Activated T-helper 17 cell treated with anti-CD3 and anti-CD28 coated beads, Interleukin-2, amount 50 U/mL, for 72 hours (primary cell): Measurements from ENCODE around the gene ZBTB8A. TPM values are rescaled to one million over a fixed set of nuclear protein-coding genes. Genes with fewer than 3 reads are reported as not detected.
A peak's percentile ranks its signal among the peaks of the same experiment; 100 is the strongest.
"Not testable (repeated sequence)": the region's sequence is repeated elsewhere in the genome, so short reads cannot be mapped to it uniquely, and the experiment has no call there.

Source experiments
- ATAC-seq: fragments of 150-1000 bp; cut with Tn5 transposase; replicated peaks from 2 replicates; pipeline ENCODE4 v1.10.0; 2021; ENCODE audit warnings: mild to moderate bottlenecking, moderate library complexity
- H3K27ac Mint-ChIP-seq: one replicate; pipeline ENCODE4 v1.8.0; 2022; ENCODE audit warnings: mixed read lengths
- H3K27me3 Mint-ChIP-seq: one replicate; pipeline ENCODE4 v1.8.0; 2022; ENCODE audit warnings: mixed read lengths
- H3K36me3 Mint-ChIP-seq: one replicate; pipeline ENCODE4 v1.8.0; 2022; ENCODE audit warnings: low read depth, mild to moderate bottlenecking, mixed read lengths
- H3K4me1 Mint-ChIP-seq: one replicate; pipeline ENCODE4 v1.8.0; 2022; ENCODE audit warnings: mixed read lengths
- H3K4me3 Mint-ChIP-seq: one replicate; pipeline ENCODE4 v1.8.0; 2022; ENCODE audit warnings: mild to moderate bottlenecking, mixed read lengths
- H3K9me3 Mint-ChIP-seq: one replicate; pipeline ENCODE4 v1.8.0; 2022; ENCODE audit warnings: mixed read lengths
- total RNA-seq, 2 donors: library from RNA; stranded (reverse); gene quantifications; one replicate each; pipeline ENCODE4 v1.2.3, GENCODE V29; 2022

ZBTB8A gene
- total RNA-seq, 2 donors from 2014 or later, result 0.03 to 0.26 TPM

DNA sequence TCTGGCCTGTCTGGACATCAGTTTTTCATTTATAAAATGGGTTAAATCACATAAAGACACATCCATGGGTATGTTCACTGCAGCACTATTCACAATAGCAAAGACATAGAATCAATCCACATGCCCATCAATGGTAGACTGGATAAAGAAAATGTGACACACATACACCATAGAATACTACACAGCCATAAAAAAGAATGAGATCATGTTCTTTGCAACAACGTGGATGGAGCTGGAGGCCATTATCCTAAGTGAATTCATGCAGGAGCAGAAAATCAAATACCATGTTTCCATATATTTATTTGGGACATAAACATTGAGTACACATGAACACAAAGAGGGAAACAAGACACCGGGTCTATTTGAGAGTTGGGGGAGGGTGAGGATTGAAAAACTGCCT is 83.0 kb downstream of the ZBTB8A start:
- Mint-ChIP-seq H3K4me3 (no peak overlapping the region), H3K9me3 (no peaks in the 10 kb centered on the region), H3K4me1 (peaks cover 31% of the 10 kb centered on the region), H3K27me3 (no peaks in the 10 kb centered on the region), H3K36me3 (peaks cover 72% of the 10 kb centered on the region), H3K27ac (no peak overlapping the region)
- ATAC-seq, result no peak

DNA sequence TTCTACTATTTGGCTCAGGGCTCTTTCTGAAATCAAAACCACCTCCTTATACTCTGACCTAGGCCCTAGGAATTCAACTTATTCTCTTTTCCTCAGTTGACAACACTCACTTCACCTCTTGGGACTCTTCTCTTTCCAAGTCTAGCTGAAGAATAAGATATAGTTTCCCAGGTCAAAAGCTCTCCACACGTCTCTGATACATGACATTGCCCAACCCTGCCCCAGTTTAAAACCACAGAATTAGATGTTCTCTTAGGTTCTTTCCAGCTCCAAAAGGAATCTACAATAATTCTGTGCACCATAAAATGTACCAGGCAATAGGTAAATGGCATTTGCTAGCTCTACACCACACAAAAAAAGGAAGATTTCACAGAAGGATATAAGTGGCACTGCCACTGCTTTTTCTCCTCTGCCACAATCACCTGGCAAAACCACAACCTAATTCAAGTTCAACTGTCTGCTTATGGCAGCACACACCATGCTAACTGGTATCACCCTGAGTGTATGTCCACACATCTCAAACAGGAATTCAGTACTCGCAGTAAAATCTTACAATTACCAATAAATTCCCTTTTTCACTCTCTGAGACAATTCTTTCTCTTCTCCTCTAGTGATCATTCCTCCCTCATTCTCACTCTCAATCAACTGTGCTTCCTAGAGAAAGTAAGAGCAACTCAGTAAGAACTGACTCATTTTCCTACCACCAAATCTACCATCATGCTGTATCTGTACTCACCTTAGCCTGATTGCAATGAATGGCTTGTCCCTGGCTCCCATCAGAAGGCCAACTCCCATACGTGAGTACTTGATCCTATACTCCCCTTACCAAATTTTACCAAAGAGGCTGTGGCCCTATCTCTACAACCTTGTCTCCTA is 83.8 kb downstream of the ZBTB8A start:
- H3K27ac Mint-ChIP-seq, result peak overlapping the region; percentile 87
- no peaks in the 10 kb centered on the region for H3K27me3 Mint-ChIP-seq
- peak; percentile 91 for ATAC-seq
- peaks cover 36% of the 10 kb centered on the region for H3K4me1 Mint-ChIP-seq
- H3K9me3 Mint-ChIP-seq, result no peaks in the 10 kb centered on the region
- H3K4me3 Mint-ChIP-seq, result peak overlapping the region; percentile 55
- H3K36me3 Mint-ChIP-seq, result peaks cover 81% of the 10 kb centered on the region

DNA sequence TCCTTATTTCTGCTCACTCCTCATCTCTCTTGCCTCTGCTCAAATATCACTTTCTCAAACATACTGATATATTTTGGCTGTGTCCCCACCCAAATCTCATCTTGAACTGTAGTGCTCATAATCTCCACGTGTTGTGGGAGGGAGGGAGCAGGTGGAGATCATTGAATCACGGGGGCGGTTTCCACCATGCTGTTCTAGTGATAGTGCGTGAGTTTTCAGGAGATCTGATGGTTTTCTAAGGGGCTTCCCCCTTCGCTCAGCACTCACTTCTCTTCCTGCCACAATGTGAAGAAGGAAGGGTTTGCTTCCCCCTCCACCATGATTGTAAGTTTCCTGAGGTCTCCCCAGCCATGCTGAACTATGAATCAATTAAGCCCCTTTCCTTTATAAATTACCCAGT is 84.5 kb downstream of the ZBTB8A start:
- H3K27me3 Mint-ChIP-seq, result no peaks in the 10 kb centered on the region
- H3K4me3 Mint-ChIP-seq, result peak overlapping the region; percentile 55
- peaks cover 88% of the 10 kb centered on the region for H3K36me3 Mint-ChIP-seq
- H3K9me3 Mint-ChIP-seq, result no peaks in the 10 kb centered on the region
- peaks cover 36% of the 10 kb centered on the region for H3K4me1 Mint-ChIP-seq
- peak; percentile 72 for ATAC-seq
- peak overlapping the region; percentile 87 for H3K27ac Mint-ChIP-seq

DNA sequence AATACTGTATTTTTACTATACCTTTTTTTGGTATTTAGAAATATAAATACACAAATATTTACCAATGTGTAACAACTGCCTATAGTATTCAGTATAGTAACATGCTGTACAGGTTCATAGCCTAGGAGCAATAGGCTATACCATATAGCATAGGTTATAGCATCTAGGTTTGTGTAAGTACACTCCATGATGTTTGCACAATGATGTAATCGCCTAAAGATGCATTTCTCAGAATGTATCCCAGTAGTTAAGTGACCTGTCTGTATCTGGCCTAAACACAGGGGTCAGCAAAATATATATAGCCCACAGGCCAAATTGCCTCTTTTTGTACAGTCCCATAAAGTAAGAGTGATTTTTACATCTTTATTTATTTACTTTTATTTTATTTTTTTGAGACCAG is 86.9 kb downstream of the ZBTB8A start:
- no peaks in the 10 kb centered on the region for H3K27me3 Mint-ChIP-seq
- H3K27ac Mint-ChIP-seq, result no peak overlapping the region

DNA sequence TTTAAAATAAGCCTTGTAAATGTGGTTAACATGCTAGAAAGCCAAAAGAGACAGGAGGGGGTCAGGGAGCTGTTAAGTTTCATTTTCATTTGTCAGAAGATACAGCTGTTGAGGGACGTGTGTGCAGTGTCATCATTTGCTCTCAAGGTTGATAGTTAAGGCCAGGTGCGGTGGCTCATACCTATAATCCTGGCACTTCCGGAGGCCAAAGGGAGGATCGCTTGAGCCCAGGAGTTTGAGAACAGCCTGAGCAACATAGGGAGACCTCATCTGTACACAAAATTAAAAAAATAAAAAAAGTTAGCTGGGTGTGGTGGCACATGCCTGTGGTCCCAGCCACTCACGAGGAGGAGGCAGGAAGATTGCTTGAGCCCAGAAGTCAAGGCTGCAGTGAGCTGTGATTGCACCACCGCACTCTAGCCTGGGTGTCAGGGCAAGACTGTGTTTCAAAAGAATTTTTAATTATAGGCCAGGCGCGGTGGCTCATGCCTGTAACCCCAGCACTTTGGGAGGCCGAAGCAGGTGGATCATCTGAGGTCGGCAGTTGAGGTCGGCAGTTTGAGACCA is 88.5 kb downstream of the ZBTB8A start:
- Mint-ChIP-seq H3K36me3 (peaks cover 92% of the 10 kb centered on the region), H3K4me3 (peak overlapping the region; percentile 42), H3K9me3 (no peaks in the 10 kb centered on the region), H3K4me1 (peaks cover 26% of the 10 kb centered on the region), H3K27ac (peak overlapping the region; percentile 78), H3K27me3 (no peaks in the 10 kb centered on the region)
- no peak for ATAC-seq

More for the DNA sequence above, 86.9 kb downstream of the ZBTB8A start:
- Mint-ChIP-seq H3K36me3 (peaks cover 93% of the 10 kb centered on the region), H3K9me3 (no peaks in the 10 kb centered on the region), H3K4me1 (peaks cover 36% of the 10 kb centered on the region), H3K4me3 (no peak overlapping the region)
- ATAC-seq, result no peak

DNA sequence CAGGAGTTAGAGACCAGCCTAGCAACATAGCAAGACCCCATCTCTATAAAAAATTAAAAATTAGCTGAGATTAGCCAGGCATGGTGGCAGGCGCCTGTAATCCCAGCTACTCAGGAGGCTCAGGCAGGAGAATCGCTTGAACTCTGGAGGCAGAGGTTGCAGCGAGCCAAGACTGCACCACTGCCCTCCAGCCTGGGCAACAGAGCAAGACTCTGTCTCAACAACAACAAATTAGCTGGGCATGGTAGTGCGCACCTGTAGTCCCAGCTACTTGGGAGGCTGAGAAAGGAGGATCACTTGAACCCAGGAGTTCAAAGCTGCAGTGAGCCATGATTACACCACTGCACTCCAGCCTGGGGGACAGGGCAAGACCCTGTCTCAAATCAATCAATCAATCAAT is 90.9 kb downstream of the ZBTB8A start:
- not testable (repeated sequence) for H3K9me3 Mint-ChIP-seq, ATAC-seq, H3K27ac Mint-ChIP-seq, H3K27me3 Mint-ChIP-seq, H3K4me3 Mint-ChIP-seq
- Mint-ChIP-seq H3K36me3 (peaks cover 93% of the 10 kb centered on the region), H3K4me1 (peaks cover 13% of the 10 kb centered on the region)

DNA sequence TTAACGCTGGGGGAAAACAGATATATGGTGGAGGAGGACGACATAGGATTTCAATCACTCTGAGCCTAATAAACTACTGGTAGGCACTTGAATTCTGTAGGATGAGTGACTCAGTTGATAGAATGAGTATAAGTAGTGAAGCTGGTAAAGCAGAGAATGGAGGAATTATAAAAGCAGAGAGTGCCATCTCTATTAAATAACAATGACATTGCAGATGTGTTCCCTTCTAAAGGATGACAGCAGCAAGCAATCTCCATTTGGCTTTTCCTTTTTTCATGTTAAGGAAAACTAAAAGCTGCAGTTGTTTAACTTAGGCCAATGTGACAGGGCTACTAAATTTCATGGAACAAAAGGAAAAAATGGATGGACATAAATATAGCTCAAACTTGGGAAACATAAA is 93.6 kb downstream of the ZBTB8A start:
- H3K36me3 Mint-ChIP-seq, result peaks cover 96% of the 10 kb centered on the region
- H3K4me1 Mint-ChIP-seq, result peaks cover 17% of the 10 kb centered on the region
- H3K9me3 Mint-ChIP-seq, result no peaks in the 10 kb centered on the region
- ATAC-seq, result no peak
- H3K27ac Mint-ChIP-seq, result no peak overlapping the region
- H3K4me3 Mint-ChIP-seq, result no peak overlapping the region
- no peaks in the 10 kb centered on the region for H3K27me3 Mint-ChIP-seq

DNA sequence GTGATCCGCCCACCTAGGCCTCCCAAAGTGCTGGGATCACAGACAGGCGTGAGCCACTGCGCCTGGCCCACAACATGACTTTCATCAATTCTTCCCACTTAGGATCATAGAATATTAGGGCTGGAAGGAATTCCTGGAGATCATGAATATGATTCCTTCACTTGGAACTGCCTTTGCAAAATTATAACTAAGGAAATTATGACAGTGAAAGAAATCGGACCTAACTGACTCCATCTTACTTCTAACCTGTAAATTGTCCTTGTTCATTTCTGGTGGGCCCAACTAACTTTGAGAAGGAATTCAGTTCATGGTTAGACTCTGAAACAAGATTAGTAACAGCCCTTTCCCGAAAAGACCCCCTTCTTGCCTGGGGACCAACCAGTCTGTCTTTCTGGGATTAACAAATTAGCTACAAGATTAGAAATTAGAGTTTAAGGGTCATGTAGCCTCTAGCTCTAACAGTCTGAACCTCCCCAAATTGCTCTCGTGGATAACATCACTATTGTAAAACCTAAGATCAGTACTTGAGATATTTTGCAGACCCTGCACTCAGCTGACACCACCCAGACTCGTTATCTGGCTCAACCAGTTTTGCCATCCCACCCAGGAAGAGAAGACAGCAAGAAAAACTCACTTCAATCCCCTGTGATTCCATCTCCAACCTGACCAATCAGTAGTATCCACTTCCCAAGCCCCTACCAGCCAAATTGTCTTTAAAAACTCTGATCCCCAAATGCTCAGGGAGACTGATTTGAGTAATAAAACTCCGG is 96.5 kb downstream of the ZBTB8A start:
- no peaks in the 10 kb centered on the region for H3K9me3 Mint-ChIP-seq
- no peak overlapping the region for H3K4me3 Mint-ChIP-seq
- no peaks in the 10 kb centered on the region for H3K27me3 Mint-ChIP-seq
- no peak overlapping the region for H3K27ac Mint-ChIP-seq
- ATAC-seq, result no peak
- peaks cover 89% of the 10 kb centered on the region for H3K36me3 Mint-ChIP-seq
- peaks cover 17% of the 10 kb centered on the region for H3K4me1 Mint-ChIP-seq

DNA sequence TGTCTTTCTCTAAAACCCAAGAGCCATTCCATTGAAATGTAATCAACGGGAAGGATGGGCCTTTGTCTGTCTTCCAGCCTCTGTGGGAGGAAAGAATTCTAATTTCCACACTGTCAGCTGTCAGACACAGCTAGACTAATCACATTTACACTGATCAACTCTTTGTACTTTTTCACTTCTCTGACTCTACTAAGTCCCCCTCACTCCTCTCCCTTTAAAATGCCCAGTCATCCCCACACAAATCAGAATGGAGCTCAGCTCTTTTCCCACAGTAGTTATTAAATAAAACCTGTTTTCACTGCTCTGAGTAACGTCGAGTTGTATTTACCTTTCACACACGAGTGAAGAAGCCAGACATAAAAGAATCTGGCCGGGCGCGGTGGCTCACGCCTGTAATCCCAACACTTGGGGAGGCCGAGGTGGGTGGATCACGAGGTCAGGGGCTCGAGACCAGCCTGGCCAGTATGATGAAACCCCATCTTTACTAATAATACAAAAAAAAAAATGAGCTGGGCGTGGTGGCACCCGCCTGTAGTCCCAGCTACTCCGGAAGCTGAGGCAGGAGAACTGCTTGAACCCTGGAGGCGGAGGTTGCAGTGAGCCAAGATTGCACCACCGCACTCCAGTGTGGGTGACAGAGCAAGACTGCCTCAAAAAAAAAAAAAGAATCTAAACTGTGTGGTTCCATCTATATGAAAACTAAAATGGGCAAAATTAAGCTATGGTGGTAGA is 97.9 kb downstream of the ZBTB8A start:
- H3K36me3 Mint-ChIP-seq, result peaks cover 81% of the 10 kb centered on the region
- H3K27me3 Mint-ChIP-seq, result no peaks in the 10 kb centered on the region
- no peak for ATAC-seq
- H3K9me3 Mint-ChIP-seq, result no peaks in the 10 kb centered on the region
- H3K4me3 Mint-ChIP-seq, result no peak overlapping the region
- no peak overlapping the region for H3K27ac Mint-ChIP-seq
- H3K4me1 Mint-ChIP-seq, result peaks cover 17% of the 10 kb centered on the region

DNA sequence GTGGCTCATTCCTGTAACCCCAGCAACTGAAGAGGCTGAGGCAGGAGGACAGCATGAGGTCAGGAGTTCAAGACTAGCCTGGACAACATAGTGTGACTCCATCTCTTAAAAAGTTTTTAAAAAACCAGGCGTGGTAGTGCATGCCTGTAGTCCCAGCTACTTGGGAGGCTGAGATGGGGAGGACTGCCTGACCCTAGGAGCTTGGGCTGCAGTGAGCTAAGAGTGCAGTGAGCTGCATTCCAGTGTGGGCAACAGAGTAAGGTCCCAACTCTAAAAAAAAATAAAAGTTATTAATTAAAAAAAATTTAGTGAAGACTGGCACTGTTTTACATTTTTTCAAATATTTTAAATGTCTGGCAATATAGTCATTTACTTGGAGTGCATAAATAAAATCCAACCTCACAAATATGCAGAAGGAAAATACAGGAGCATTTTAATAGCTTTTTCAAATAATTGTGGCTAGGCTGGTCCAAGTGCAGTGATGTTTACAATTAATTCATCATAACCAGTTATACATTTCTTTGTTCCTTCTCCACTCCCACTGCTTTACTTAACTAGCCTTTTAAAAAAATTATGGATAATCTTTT is 100.4 kb downstream of the ZBTB8A start:
- Mint-ChIP-seq H3K4me3 (no peak overlapping the region), H3K27ac (no peak overlapping the region), H3K4me1 (peaks cover 12% of the 10 kb centered on the region), H3K9me3 (no peaks in the 10 kb centered on the region), H3K36me3 (peaks cover 66% of the 10 kb centered on the region), H3K27me3 (no peaks in the 10 kb centered on the region)
- ATAC-seq, result no peak

DNA sequence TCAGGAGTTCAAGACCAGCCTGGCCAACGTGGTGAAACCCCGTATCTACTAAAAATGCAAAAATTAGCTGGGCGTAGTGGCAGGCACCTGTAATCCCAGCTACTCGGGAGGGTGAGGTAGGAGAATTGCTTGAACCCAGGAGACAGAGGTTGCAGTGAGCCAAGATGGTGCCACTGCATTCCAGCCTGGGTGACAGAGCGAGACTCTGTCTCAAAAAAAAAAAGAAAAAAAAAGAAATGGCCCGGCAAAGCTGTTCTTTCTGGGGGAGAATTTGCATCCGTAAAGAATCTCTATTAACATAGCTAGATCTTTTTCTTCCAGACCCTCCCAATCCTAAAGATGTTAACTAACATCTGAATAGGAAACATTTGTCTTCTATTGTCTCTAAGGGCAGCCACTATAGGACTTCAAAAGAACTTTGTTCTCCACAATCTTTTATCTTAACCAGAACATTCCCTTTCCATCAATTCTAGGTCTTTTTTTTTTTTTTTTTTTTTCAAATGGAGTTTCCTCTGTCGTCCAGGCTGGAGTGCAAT is 103.1 kb downstream of the ZBTB8A start:
- not testable (repeated sequence) for H3K4me1 Mint-ChIP-seq, H3K9me3 Mint-ChIP-seq, H3K27me3 Mint-ChIP-seq, H3K27ac Mint-ChIP-seq, H3K4me3 Mint-ChIP-seq, ATAC-seq
- peaks cover 53% of the 10 kb centered on the region for H3K36me3 Mint-ChIP-seq

DNA sequence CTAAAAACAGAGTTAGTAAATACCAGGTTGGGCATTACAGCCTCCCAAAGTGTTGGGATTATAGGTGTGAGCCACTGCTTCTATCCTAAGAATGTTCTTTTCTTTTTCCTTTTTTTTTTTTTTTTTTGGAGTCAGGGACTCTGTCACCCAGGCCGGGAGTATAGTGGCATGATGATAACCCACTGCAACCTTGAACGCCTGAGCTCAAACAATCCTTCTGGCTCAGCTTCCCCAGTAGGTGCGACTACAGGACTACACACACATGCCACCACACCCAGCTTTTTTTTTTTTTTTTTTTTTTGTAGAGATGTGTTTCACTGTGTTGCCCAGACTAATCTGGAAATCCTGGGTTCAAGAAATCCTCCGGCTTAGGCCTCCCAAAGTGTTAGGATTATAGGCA is 105.2 kb downstream of the ZBTB8A start:
- Mint-ChIP-seq H3K4me1 (peaks cover 11% of the 10 kb centered on the region), H3K9me3 (no peaks in the 10 kb centered on the region), H3K27ac (no peak overlapping the region), H3K36me3 (peaks cover 57% of the 10 kb centered on the region), H3K4me3 (no peak overlapping the region), H3K27me3 (no peaks in the 10 kb centered on the region)
- ATAC-seq, result no peak

DNA sequence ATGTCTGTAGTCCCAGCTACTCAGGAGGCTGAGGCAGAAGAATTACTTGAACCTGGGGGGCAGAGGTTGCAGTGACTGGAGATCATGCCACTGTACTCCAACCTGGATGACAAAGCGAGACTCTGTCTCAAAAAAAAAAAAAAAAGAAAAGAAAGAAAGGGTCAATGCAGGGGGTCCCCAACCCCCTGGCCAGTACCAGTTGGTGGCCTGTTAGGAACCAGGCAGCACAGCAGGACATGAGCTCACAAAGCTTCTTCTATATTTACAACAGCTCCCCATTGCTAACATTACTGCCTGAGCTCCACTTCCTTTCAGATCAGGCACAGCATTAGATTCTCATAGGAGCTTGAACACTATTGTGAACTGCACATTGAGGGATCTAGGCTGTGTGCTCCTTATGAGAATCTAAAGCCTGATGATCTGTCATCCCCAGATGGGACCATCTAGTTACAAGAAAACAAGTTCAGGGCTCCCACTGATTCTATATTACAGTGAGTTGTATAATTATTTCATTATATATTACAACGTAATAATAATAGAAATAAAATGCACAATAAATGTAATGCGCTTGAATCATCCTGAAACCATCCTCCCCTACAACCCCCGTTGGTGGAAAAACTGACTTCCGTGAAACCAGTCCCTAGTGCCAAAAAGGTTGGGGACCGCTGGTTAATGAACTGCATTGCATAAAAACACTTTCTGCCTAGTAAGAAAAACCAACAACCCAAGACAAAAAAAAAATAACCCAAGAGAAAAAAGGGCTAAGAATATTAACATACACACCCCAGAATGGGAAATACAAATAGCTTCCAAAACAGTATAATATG is 108.3 kb downstream of the ZBTB8A start:
- peak overlapping the region; percentile 99 for H3K4me3 Mint-ChIP-seq
- peaks cover 67% of the 10 kb centered on the region for H3K36me3 Mint-ChIP-seq
- H3K27me3 Mint-ChIP-seq, result no peaks in the 10 kb centered on the region
- peak overlapping the region; percentile 83 for H3K27ac Mint-ChIP-seq
- no peak for ATAC-seq
- no peaks in the 10 kb centered on the region for H3K9me3 Mint-ChIP-seq
- peaks cover 11% of the 10 kb centered on the region for H3K4me1 Mint-ChIP-seq
